Measurements from ENCODE around the gene PLPP1. TPM values are rescaled to one million over a fixed set of nuclear protein-coding genes. Genes with fewer than 3 reads are reported as not detected.

PLPP1 gene
- total RNA-seq, 1 donor from 2014 or later: 73.7 TPM

DNA sequence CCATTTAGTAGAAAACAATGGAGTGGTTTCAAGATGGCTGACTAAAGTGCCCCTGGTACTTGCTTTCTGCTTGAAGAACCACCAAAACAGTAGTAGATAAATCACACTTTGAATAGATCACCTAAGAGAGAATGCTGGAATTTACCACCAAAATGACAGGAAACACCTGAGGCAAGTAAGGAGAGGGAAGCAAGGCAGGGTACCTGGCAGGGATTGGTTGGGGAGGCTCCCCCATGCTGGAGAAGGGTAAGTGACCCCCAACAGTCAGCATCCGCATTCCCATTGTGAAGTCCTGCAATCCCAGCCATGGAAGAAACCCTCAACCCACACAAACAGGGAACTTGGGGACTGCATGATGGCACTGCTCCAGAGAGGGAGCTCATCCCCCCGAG, 105.5 kb downstream of the PLPP1 start:
- peaks cover 3% of the 10 kb centered on the region for H3K9me3 Mint-ChIP-seq (ENCODE audit: low read depth)
- no peak overlapping the region for H3K27ac Mint-ChIP-seq (ENCODE audit: unreplicated experiment)
- peaks cover 35% of the 10 kb centered on the region for H3K36me3 Mint-ChIP-seq (ENCODE audit: low read depth)
- no peak overlapping the region for H3K4me3 Mint-ChIP-seq (ENCODE audit: unreplicated experiment)
- TF ChIP-seq, protein P1, sequence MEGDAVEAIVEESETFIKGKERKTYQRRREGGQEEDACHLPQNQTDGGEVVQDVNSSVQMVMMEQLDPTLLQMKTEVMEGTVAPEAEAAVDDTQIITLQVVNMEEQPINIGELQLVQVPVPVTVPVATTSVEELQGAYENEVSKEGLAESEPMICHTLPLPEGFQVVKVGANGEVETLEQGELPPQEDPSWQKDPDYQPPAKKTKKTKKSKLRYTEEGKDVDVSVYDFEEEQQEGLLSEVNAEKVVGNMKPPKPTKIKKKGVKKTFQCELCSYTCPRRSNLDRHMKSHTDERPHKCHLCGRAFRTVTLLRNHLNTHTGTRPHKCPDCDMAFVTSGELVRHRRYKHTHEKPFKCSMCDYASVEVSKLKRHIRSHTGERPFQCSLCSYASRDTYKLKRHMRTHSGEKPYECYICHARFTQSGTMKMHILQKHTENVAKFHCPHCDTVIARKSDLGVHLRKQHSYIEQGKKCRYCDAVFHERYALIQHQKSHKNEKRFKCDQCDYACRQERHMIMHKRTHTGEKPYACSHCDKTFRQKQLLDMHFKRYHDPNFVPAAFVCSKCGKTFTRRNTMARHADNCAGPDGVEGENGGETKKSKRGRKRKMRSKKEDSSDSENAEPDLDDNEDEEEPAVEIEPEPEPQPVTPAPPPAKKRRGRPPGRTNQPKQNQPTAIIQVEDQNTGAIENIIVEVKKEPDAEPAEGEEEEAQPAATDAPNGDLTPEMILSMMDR (IDR thresholded peaks at IDR 0.05): no peak
- peaks cover 43% of the 10 kb centered on the region for H3K4me1 Mint-ChIP-seq (ENCODE audit: low read depth)
- no peaks in the 10 kb centered on the region for H3K27me3 Mint-ChIP-seq (ENCODE audit: low read depth)
- no peak for DNase-seq (ENCODE audit: low spot score)

DNA sequence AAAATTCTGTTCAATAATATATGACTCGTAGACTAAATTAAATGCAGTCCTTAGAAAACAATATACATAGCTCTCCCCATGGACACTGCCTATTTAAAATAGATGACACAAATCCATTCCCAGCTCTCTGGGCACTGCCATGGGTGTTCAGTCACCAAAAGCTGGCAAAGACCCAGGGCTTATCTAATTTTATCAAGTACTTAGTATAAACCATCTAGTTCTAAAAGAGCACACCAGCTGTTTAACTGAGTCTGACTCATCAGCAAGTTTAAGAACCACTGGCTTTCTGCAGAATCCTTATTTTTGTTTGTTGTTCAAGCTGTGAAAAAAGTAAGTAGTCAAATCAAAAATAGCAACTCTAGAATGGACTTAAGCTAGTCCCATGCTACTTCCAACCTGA, 107.6 kb downstream of the PLPP1 start:
- H3K36me3 Mint-ChIP-seq (ENCODE audit: low read depth): peaks cover 42% of the 10 kb centered on the region
- H3K27me3 Mint-ChIP-seq (ENCODE audit: low read depth): no peaks in the 10 kb centered on the region
- no peak for DNase-seq (ENCODE audit: low spot score)
- TF ChIP-seq, protein P1 (IDR thresholded peaks at IDR 0.05): no peak
- H3K27ac Mint-ChIP-seq (ENCODE audit: unreplicated experiment): peak overlapping the region; percentile 51
- H3K4me1 Mint-ChIP-seq (ENCODE audit: low read depth): peaks cover 47% of the 10 kb centered on the region
- no peak overlapping the region for H3K4me3 Mint-ChIP-seq (ENCODE audit: unreplicated experiment)
- no peaks in the 10 kb centered on the region for H3K9me3 Mint-ChIP-seq (ENCODE audit: low read depth)

DNA sequence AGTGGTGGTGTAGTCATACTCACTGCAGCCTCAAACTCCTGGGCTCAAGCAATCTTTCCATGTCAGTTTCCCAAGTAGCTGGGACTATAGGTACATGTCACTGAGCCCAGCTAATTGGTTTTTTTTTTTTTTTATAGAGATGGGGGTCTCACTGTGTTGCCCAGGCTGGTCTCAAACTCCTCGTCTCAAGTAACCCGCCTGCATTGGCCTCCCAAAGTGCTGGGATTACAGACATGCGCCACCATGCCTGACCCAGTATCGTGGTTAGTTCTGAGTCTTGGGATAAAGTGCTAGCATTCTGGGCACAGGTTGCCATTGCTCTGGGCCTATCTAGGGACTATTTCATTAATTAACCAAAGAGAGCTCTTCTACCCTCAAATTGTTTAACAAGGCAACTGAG, 108.3 kb downstream of the PLPP1 start:
- no peak overlapping the region for H3K27ac Mint-ChIP-seq (ENCODE audit: unreplicated experiment)
- H3K27me3 Mint-ChIP-seq (ENCODE audit: low read depth): no peaks in the 10 kb centered on the region
- no peak for DNase-seq (ENCODE audit: low spot score)
- no peak overlapping the region for H3K4me3 Mint-ChIP-seq (ENCODE audit: unreplicated experiment)
- H3K9me3 Mint-ChIP-seq (ENCODE audit: low read depth): no peaks in the 10 kb centered on the region
- peaks cover 41% of the 10 kb centered on the region for H3K36me3 Mint-ChIP-seq (ENCODE audit: low read depth)
- peaks cover 47% of the 10 kb centered on the region for H3K4me1 Mint-ChIP-seq (ENCODE audit: low read depth)
- TF ChIP-seq, protein P1 (IDR thresholded peaks at IDR 0.05): no peak

DNA sequence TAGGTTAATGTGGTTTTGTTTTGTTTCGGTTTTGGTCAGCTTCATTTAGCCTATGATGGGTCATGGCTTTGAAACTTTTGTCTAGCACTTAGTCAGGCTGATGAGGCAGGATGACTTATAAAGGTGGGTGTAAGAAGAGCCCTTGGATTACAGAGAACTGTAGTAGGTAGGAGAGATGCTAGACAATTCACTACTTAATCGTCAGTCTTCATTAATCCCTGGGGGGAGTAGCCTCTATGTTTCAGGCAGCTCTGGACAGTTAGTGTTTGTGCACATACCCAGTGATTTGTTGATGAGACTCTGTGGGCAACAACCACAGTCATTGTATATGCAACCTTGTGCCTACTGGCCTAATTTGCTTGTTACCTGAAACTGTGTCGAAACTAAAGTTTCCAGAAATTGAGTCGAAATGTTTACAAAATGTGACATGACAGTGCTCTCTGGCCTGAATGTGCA, 113.7 kb downstream of the PLPP1 start:
- peaks cover 49% of the 10 kb centered on the region for H3K4me1 Mint-ChIP-seq (ENCODE audit: low read depth)
- H3K36me3 Mint-ChIP-seq (ENCODE audit: low read depth): peaks cover 25% of the 10 kb centered on the region
- no peak for DNase-seq (ENCODE audit: low spot score)
- no peak overlapping the region for H3K27ac Mint-ChIP-seq (ENCODE audit: unreplicated experiment)
- no peaks in the 10 kb centered on the region for H3K27me3 Mint-ChIP-seq (ENCODE audit: low read depth)
- no peak overlapping the region for H3K4me3 Mint-ChIP-seq (ENCODE audit: unreplicated experiment)
- no peaks in the 10 kb centered on the region for H3K9me3 Mint-ChIP-seq (ENCODE audit: low read depth)
- TF ChIP-seq, protein P1 (IDR thresholded peaks at IDR 0.05): no peak

DNA sequence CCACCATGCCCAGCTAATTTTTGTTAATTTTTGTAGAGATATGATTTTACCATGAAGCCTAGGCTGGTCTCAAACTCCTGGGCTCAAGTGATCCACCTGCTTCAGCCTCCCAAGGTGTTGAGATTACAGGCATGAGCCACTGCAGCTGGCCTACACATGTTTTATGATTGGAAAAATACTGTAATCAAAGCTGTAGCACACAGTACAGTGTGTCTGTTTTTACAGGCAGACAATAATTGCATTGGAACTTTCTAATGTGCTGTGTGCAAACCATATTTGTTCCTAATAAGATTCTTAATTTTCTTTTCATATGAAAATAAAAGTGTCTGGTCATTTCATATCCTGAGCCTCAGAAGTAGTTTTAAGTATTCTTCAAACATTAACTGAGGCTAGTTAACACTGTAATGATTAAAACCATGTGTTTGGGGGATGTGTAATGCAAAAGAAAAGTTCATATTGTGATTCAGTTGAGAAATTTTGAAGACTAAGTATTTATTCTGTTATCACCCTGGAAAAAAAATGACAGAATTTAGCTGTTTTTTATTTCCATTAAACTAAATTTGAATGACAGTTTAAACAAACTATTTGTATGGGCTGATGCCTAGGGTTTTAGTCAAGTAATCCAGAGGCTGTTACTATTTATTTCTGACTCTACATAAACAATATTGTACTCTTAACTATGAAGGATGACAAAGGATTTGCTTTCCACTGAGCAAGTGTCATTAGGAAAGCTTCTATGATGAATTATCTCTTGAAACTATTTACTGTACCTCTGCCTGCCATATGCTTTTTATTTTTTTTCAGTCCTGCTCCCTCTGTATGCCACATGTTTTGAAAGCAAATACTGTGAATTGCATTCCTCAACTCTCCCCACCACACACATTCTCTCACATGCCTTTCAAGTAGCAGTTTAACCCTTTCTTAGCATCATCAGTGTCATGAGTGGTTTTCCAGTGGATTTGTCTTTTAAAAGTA, 115.5 kb downstream of the PLPP1 start:
- H3K9me3 Mint-ChIP-seq (ENCODE audit: low read depth): no peaks in the 10 kb centered on the region
- no peak for DNase-seq (ENCODE audit: low spot score)
- no peaks in the 10 kb centered on the region for H3K27me3 Mint-ChIP-seq (ENCODE audit: low read depth)
- peaks cover 58% of the 10 kb centered on the region for H3K4me1 Mint-ChIP-seq (ENCODE audit: low read depth)
- H3K4me3 Mint-ChIP-seq (ENCODE audit: unreplicated experiment): peak overlapping the region; percentile 6
- H3K27ac Mint-ChIP-seq (ENCODE audit: unreplicated experiment): peak overlapping the region; percentile 84
- H3K36me3 Mint-ChIP-seq (ENCODE audit: low read depth): peaks cover 21% of the 10 kb centered on the region
- TF ChIP-seq, protein P1 (IDR thresholded peaks at IDR 0.05): peak; percentile 14
